Muscle layer of colon (tissue), 2 donors: Measurements from ENCODE around the gene LGR6.

Source experiments
- H3K27ac ChIP-seq: one replicate; pipeline ENCODE4 v1.7.0; 2013; ENCODE audit warnings: low read depth, mild to moderate bottlenecking, low read length, moderate library complexity
- H3K27me3 ChIP-seq, 2 donors: one replicate each; pipeline ENCODE4 v1.7.0; 2013; ENCODE audit warnings: low read length in 2 of 2, mild to moderate bottlenecking in 2 of 2; ENCODE audit not compliant: insufficient read depth in 2 of 2, control insufficient read depth in 1 of 2
- H3K36me3 ChIP-seq: one replicate; pipeline ENCODE4 v1.7.0; 2013; ENCODE audit warnings: mild to moderate bottlenecking, low read length; ENCODE audit not compliant: insufficient read depth
- H3K4me1 ChIP-seq: one replicate; pipeline ENCODE4 v1.7.0; 2013; ENCODE audit warnings: mild to moderate bottlenecking, low read length; ENCODE audit not compliant: insufficient read depth
- H3K4me3 ChIP-seq, 2 donors: one replicate each; pipeline ENCODE4 v1.7.0; 2013; ENCODE audit warnings: low read length in 2 of 2, low read depth in 1 of 2, mild to moderate bottlenecking in 1 of 2, moderate library complexity in 1 of 2
- H3K9ac ChIP-seq: one replicate; pipeline ENCODE4 v1.7.0; 2013; ENCODE audit warnings: low read length
- H3K9me3 ChIP-seq: one replicate; pipeline ENCODE4 v1.7.0; 2013; ENCODE audit warnings: mild to moderate bottlenecking, low read length
- donor health status: abdominal sarcoma.
- donor health status: Adenocarcinoma of cecum.

Gene LGR6

GRCh38 chr1:202304375-202304774, 110.8 kb downstream of the LGR6 start:
- no peaks in the 10 kb centered on the region for H3K36me3 ChIP-seq
- H3K27me3 ChIP-seq: no peaks in the 10 kb centered on the region
- H3K4me3 ChIP-seq: no peak overlapping the region
- H3K27ac ChIP-seq: no peak overlapping the region
- no peak overlapping the region for H3K9ac ChIP-seq
- H3K9me3 ChIP-seq: no peaks in the 10 kb centered on the region
- no peaks in the 10 kb centered on the region for H3K4me1 ChIP-seq

DNA sequence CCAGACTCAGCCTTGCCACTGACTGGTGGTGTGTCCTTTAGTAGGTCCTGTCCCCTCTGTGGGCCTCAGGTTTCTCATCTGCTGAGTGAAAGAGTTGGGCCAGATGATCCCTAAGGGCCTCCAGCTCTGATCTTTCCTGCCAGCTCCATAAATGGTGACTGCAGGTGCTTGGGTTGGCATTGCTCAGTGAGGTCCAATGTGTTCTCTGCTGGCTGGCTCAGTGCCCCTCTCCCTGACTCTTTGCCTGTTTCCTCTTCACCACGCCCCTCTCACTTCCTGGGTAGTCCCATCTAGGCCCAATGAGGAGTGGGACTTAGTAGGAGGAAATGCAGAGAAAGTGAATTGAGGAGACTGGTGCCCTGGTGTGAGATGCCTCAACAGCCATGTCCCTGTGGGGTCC, 111.6 kb downstream of the LGR6 start:
- Histone ChIP-seq H3K27ac (no peak overlapping the region), H3K27me3 (no peaks in the 10 kb centered on the region), H3K4me3 (no peak overlapping the region), H3K36me3 (no peaks in the 10 kb centered on the region), H3K4me1 (no peaks in the 10 kb centered on the region), H3K9me3 (no peaks in the 10 kb centered on the region), H3K9ac (no peak overlapping the region)

DNA sequence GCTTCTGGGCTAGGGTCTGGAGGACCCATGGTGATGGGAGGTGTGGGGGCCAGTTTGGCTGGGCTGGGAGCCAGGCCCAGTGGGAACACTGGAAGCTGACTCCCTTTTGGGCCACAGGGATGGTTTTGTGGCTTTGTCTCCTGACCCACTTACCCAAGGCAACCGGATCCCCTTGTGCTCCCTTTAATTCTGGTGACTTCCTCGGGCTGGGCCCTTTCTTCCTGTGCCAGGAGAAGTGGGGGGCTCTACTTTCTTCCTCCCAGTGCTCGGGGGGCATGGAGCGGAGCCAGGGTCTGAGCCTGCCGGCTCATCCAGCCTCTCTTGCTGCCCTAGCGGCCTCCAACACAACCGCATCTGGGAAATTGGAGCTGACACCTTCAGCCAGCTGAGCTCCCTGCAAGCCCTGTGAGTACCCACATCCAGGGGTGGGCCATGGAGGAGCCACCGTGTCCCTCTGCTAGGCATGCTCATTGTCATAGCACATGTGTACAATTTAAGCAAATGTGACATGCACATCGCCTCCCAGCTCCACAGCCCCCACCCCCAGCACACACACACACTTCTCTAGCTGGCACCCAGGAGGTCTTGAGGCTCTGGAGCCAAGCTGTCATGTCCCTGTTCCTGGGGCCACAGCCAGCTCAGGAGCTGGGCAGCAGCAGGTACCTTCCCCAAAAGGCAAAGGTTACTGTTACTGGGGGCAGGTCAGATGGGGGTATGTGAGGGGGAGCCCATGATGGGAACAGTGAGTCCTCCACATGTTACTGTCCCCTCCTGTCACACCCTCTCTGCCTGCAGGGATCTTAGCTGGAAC, 113.1 kb downstream of the LGR6 start:
- no peaks in the 10 kb centered on the region for H3K36me3 ChIP-seq
- no peak overlapping the region for H3K4me3 ChIP-seq
- no peak overlapping the region for H3K27ac ChIP-seq
- H3K27me3 ChIP-seq: no peaks in the 10 kb centered on the region
- no peak overlapping the region for H3K9ac ChIP-seq
- no peaks in the 10 kb centered on the region for H3K4me1 ChIP-seq
- H3K9me3 ChIP-seq: no peaks in the 10 kb centered on the region

DNA sequence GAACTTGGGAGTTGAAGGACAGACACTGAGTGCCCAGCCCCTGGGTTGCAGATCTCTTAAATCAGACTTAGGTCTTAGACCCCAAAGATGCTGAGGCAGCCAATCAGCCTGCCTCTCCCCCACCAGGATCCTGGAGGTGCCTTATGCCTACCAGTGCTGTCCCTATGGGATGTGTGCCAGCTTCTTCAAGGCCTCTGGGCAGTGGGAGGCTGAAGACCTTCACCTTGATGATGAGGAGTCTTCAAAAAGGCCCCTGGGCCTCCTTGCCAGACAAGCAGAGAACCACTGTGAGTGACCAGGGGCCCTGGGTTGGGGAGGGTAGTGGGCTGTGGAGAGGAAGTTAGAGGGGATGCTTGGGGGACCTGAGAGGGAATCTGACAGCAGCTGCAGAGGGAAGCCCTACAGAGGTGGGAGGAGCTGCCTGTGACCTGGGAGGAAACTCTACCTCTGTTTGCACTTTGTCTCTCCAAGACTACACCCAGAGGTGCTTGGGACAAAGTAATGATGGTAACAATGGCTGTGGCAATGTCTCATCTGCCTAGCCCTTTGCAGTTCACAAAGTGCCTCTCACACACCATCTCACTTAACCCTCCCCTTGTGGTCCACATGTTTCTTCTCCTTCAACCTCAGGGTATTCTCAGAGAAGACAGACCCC, 116.6 kb downstream of the LGR6 start:
- H3K27me3 ChIP-seq: peaks cover 0 to 7% of the 10 kb centered on the region in 2 donors
- no peaks in the 10 kb centered on the region for H3K4me1 ChIP-seq
- H3K27ac ChIP-seq: no peak overlapping the region
- H3K9me3 ChIP-seq: no peaks in the 10 kb centered on the region
- H3K4me3 ChIP-seq: no peak overlapping the region
- no peak overlapping the region for H3K9ac ChIP-seq
- no peaks in the 10 kb centered on the region for H3K36me3 ChIP-seq

- no peak overlapping the region for H3K27ac ChIP-seq
- no peaks in the 10 kb centered on the region for H3K36me3 ChIP-seq
- no peaks in the 10 kb centered on the region for H3K9me3 ChIP-seq
- no peak overlapping the region for H3K9ac ChIP-seq
- H3K4me1 ChIP-seq: no peaks in the 10 kb centered on the region
- H3K4me3 ChIP-seq: no peak overlapping the region
- H3K27me3 ChIP-seq: peaks cover 0 to 7% of the 10 kb centered on the region in 2 donors
Measured at GRCh38 chr1:202310746-202311145, 117.1 kb downstream of the LGR6 start.

- Histone ChIP-seq H3K4me3 (no peak overlapping the region), H3K27me3 (peaks cover 0 to 7% of the 10 kb centered on the region in 2 donors), H3K4me1 (no peaks in the 10 kb centered on the region), H3K9ac (no peak overlapping the region), H3K27ac (no peak overlapping the region), H3K9me3 (no peaks in the 10 kb centered on the region), H3K36me3 (no peaks in the 10 kb centered on the region)
Measured at GRCh38 chr1:202311875-202312635, 118.5 kb downstream of the LGR6 start.

DNA sequence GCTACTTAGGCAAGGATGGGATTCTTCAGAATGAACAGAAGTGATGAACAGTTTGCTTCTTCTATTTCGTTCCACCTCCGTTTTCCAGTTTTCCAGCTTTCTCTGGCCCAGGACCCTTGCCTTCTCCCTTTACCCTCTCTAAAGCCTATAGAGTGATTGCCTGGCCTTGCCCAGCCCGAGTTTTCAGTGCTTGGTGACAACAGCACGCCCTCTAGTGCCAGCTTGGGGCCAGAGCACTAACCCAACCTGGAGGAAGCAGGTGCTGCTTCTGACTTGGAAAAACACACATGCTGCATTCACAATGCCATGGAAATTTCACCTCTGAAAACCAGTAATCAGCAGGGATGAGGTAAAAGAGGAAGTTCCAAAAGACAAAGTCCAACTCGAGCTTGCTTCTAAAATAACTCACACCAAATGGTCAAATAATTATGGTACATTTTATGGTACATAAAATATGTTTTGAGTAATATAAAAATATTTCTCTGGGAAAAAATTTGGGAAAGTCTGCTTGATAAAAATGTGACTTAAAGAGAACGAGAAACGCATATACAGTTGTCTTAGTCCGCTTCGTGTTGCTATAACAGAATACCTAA, 122.1 kb downstream of the LGR6 start:
- no peak overlapping the region for H3K27ac ChIP-seq
- no peaks in the 10 kb centered on the region for H3K9me3 ChIP-seq
- H3K4me3 ChIP-seq: no peak overlapping the region
- H3K4me1 ChIP-seq: no peaks in the 10 kb centered on the region
- peaks cover 0 to 7% of the 10 kb centered on the region in 2 donors for H3K27me3 ChIP-seq
- no peaks in the 10 kb centered on the region for H3K36me3 ChIP-seq
- H3K9ac ChIP-seq: no peak overlapping the region

DNA sequence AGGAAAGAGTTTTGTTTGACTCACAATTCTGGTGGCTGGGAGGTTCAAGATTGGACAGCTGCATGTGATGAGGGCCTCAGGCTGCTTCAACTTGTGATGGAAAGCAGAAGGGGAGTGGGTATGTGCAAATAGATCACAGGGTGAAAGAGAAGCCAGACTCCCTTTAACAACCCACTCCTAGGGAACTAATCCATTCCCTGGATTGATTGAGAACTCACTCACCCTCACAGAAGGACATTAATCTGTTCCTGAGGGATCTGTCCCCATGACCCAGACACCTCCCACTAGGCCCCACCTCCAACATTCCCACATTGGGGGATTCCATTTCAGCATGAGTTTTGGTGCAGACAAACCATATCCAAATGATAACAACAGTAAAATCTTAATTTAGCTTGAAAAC, 122.6 kb downstream of the LGR6 start:
- H3K36me3 ChIP-seq: no peaks in the 10 kb centered on the region
- no peak overlapping the region for H3K9ac ChIP-seq
- H3K27me3 ChIP-seq: peaks cover 0 to 7% of the 10 kb centered on the region in 2 donors
- H3K27ac ChIP-seq: no peak overlapping the region
- H3K4me3 ChIP-seq: no peak overlapping the region
- no peaks in the 10 kb centered on the region for H3K4me1 ChIP-seq
- no peaks in the 10 kb centered on the region for H3K9me3 ChIP-seq

DNA sequence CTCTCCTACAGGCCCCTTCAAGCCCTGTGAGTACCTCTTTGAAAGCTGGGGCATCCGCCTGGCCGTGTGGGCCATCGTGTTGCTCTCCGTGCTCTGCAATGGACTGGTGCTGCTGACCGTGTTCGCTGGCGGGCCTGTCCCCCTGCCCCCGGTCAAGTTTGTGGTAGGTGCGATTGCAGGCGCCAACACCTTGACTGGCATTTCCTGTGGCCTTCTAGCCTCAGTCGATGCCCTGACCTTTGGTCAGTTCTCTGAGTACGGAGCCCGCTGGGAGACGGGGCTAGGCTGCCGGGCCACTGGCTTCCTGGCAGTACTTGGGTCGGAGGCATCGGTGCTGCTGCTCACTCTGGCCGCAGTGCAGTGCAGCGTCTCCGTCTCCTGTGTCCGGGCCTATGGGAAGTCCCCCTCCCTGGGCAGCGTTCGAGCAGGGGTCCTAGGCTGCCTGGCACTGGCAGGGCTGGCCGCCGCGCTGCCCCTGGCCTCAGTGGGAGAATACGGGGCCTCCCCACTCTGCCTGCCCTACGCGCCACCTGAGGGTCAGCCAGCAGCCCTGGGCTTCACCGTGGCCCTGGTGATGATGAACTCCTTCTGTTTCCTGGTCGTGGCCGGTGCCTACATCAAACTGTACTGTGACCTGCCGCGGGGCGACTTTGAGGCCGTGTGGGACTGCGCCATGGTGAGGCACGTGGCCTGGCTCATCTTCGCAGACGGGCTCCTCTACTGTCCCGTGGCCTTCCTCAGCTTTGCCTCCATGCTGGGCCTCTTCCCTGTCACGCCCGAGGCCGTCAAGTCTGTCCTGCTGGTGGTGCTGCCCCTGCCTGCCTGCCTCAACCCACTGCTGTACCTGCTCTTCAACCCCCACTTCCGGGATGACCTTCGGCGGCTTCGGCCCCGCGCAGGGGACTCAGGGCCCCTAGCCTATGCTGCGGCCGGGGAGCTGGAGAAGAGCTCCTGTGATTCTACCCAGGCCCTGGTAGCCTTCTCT, 124.6 kb downstream of the LGR6 start:
- Histone ChIP-seq H3K27me3 (peaks cover 0 to 7% of the 10 kb centered on the region in 2 donors), H3K36me3 (no peaks in the 10 kb centered on the region), H3K9ac (no peak overlapping the region), H3K27ac (no peak overlapping the region), H3K4me3 (no peak overlapping the region), H3K4me1 (no peaks in the 10 kb centered on the region), H3K9me3 (no peaks in the 10 kb centered on the region)

DNA sequence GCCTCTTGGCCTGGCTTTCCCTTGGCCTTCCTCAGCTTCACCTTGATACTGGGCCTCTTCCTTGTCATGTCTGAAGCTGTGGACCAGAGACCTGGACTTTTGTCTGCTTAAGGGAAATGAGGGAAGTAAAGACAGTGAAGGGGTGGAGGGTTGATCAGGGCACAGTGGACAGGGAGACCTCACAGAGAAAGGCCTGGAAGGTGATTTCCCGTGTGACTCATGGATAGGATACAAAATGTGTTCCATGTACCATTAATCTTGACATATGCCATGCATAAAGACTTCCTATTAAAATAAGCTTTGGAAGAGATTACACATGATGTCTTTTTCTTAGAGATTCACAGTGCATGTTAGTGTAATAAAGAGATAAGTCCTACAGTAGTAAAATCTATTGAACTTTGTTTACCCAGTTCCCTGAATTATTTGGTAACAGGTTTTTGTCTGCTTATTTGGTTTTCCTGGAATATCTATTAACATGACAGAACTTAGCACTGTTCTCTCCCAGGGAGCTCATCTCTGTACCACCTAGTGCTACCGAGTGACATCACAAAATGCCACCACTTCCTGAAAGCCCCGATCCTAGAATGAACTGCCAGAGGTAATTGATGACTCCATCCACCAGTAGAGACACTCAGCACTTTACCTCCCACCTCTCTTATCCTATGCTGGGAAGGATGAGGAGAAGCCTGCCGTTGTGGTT, 125.9 kb downstream of the LGR6 start:
- Histone ChIP-seq H3K4me1 (no peaks in the 10 kb centered on the region), H3K27me3 (peaks cover 0 to 6% of the 10 kb centered on the region in 2 donors), H3K27ac (no peak overlapping the region), H3K9ac (no peak overlapping the region), H3K36me3 (no peaks in the 10 kb centered on the region), H3K9me3 (no peaks in the 10 kb centered on the region), H3K4me3 (no peak overlapping the region)
